Measurements from ENCODE around the gene OARD1. TPM values are rescaled to one million over a fixed set of nuclear protein-coding genes. Genes with fewer than 3 reads are reported as not detected.
A peak's percentile ranks its signal among the peaks of the same experiment; 100 is the strongest.

The OARD1 gene
- total RNA-seq, 1 donor, result 4.7 TPM

DNA sequence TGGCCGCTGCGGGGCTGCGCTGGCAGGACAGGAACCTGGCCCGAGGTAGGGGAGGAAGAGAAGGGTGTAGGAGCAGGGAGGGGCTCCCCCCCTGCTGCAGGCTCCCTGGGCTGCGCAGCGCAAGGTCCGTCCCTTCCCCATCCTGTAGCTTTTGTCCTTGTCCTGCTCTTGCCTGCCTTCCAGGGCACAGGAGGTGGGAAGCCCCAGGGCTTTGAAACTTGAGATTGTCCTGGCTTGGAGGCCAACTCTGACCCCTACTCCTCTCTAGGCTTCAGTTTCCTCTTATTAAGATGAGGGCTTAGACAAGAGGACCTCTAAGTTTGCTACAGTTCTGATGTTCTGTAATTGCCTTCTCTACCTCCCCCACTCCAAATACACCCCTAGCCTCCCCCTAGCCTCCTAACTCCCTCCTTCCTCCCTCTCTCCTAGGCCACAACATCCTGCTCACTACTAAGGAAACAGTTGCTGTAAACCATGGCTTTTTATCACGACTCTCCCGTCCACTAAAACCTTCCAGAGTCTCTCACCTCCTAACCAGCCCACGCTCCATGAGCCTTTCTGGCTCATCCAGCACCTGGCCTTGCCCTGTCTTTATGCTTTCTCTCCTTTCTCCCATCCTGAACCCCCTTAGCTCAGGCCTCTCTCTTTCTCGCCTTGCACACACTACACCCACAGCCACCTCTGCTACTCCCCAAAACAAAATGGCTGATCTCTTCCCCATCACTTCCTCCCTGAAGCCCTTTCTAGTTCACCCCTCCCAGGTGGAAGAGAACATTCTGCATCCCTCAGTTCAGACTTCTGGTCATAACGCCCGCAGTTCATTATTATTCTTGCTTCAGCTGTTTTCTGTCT lies 43.4 kb downstream of the OARD1 start:
- TF ChIP-seq, protein P1, sequence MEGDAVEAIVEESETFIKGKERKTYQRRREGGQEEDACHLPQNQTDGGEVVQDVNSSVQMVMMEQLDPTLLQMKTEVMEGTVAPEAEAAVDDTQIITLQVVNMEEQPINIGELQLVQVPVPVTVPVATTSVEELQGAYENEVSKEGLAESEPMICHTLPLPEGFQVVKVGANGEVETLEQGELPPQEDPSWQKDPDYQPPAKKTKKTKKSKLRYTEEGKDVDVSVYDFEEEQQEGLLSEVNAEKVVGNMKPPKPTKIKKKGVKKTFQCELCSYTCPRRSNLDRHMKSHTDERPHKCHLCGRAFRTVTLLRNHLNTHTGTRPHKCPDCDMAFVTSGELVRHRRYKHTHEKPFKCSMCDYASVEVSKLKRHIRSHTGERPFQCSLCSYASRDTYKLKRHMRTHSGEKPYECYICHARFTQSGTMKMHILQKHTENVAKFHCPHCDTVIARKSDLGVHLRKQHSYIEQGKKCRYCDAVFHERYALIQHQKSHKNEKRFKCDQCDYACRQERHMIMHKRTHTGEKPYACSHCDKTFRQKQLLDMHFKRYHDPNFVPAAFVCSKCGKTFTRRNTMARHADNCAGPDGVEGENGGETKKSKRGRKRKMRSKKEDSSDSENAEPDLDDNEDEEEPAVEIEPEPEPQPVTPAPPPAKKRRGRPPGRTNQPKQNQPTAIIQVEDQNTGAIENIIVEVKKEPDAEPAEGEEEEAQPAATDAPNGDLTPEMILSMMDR (IDR thresholded peaks at IDR 0.05; ENCODE audit: insufficient read depth, low read depth, low read length), result no peak
- peak; percentile 2 for DNase-seq (ENCODE audit: low read depth)
- H3K4me3 ChIP-seq (ENCODE audit: low read depth, low read length), result peak overlapping the region; percentile 53

DNA sequence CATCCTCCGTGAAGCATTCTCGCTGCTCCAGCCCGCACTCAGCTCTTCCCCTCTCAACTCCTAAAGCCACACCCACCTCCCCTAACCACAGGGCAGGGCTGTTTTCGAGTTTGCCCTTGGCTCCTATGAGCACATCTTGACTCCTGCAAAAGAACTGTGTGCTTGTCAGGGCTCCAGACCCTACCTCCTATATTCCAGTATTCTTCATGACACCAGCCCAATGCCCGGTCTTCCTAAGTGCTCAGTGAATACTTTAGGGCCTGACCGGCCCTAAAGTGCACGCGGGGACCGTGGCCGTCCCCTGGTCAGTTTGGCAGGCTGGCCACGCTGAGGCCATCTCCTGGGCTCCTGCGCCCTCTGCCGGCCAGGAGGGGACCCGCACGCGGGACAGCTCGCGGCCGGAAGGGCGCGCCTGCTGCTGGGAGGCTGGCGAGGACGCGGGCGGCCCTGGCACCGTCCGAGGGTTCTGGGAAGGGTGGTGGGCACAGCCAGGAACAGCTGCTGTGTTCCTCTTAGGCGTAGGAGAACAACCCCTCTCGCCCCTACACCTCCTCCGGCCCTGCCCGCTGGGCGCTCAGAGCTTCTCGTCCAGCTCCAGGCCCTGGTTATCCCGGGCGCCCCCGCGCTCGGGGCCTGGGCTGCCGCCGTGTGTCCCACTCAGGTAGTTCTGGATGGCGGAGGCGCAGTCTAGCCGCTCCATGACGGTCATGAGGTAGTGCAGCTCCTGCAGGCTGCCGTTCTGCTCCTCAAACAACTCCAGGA lies 44.2 kb downstream of the OARD1 start:
- peak; percentile 57 for DNase-seq (ENCODE audit: low read depth)
- TF ChIP-seq, protein P1 (IDR thresholded peaks at IDR 0.05; ENCODE audit: insufficient read depth, low read depth, low read length), result peak; percentile 97

DNA sequence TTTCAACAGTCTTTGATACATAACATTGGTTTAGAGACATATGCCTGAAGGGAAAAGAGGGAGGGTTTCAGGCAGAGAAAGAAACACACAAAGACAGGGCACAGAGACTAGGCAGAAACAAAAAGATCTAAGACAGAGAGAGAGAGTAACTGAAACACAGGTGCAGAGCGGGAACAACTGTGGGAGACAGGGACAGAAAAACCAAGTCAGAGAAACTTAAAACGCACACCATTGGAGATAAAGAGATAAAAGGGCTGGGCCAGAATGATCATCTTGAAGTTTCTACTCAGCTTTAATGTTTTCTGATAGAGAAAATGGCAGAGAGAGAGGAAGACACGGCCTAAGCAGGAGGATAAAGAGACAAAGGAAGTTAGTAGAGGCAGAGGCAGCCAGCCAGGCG lies 44.9 kb downstream of the OARD1 start:
- TF ChIP-seq, protein P1 (IDR thresholded peaks at IDR 0.05; ENCODE audit: insufficient read depth, low read depth, low read length), result no peak
- H3K4me3 ChIP-seq (ENCODE audit: low read depth, low read length), result peak overlapping the region; percentile 53
- DNase-seq (ENCODE audit: low read depth), result no peak

More for the DNA sequence above, 44.2 kb downstream of the OARD1 start:
- peak overlapping the region; percentile 53 for H3K4me3 ChIP-seq (ENCODE audit: low read depth, low read length)

DNA sequence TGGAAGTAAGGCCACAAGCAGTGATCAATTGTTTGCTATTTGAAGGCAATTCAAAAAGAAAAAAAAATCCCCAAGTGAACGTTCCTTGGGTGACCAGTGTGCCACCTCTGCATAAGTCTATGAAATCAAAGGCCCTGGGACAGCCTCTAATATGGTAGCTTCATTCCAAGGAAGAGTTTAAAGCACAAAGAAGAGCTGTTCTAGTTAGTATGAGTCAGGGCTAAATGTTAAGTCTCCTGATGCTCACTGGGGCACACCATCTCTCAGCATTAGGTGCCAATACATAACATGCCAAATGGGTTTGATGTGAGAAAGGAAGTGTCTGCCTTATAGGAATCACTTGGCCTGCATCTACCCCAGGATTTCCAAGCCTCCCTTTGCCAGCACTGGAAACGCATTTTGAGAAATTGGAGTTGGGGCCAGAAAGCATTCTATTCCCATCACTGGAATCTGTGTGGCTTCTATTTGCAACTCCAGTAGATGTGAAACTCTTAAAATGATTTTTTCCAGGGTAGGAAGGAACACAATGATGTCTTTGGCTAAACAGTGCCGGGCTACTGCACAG lies 46.1 kb downstream of the OARD1 start:
- no peak overlapping the region for H3K4me3 ChIP-seq (ENCODE audit: low read depth, low read length)
- TF ChIP-seq, protein P1 (IDR thresholded peaks at IDR 0.05; ENCODE audit: insufficient read depth, low read depth, low read length), result no peak
- DNase-seq (ENCODE audit: low read depth), result no peak

DNA sequence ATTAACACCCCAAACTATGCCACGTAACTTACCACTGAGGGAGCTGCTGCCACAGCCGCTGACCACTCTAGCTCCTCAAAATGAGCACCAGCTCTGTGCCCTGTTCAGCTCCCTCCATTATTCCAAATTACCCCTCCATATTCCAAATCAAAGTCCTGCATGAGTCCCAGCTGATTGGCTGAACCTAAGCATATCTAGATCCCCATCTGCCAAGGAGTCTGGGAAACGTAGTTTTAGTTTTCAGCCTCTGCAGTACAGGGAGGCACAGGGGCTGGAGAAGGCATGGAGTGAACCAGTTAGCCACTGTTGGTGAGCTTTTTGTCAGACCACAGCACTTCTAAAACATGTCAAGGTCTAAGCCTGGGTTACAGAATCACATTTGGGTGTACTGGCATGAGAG lies 49.0 kb downstream of the OARD1 start:
- no peak overlapping the region for H3K4me3 ChIP-seq (ENCODE audit: low read depth, low read length)
- no peak for DNase-seq (ENCODE audit: low read depth)
- TF ChIP-seq, protein P1 (IDR thresholded peaks at IDR 0.05; ENCODE audit: insufficient read depth, low read depth, low read length), result no peak

DNA sequence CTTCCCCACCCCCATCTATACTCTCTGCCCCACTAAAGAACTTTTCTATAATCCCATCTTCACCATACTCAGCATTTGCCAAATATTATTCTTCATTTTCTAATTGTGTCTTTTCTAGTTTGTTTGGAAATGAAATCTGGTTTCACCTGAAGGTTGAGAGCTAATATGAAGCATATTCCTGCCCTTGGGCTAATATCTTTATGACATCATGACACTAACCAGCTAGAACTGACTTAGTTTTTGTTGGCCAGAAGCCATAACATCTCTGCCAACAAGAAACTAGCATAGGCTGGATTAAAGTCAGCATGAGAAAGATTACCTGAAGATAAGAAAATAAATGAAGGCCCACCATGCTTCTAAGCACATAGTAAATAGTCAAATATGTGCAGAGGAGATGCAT lies 49.9 kb downstream of the OARD1 start:
- DNase-seq (ENCODE audit: low read depth), result no peak
- TF ChIP-seq, protein P1 (IDR thresholded peaks at IDR 0.05; ENCODE audit: insufficient read depth, low read depth, low read length), result no peak
- no peak overlapping the region for H3K4me3 ChIP-seq (ENCODE audit: low read depth, low read length)
